ENCODE results near the gene CFAP161. TPM values are rescaled to one million over a fixed set of nuclear protein-coding genes. Genes with fewer than 3 reads are reported as not detected.

The CFAP161 gene
- total and polyA plus RNA-seq, 4 donors, result 0.75 to 0.84 TPM; not detected in 2

- Histone ChIP-seq H3K9ac (ENCODE audit: low read depth in 1 of 2, low read length in 2 of 2) (no peak overlapping the region), H3K27ac (ENCODE audit: low read depth in 1 of 2, low read length in 2 of 2) (no peak overlapping the region), H3K36me3 (ENCODE audit: control insufficient read depth in 4 of 4, insufficient read depth in 3 of 4, low read depth in 1 of 4, low read length in 3 of 4) (no peaks in the 10 kb centered on the region), H3K4me1 (ENCODE audit: control insufficient read depth in 4 of 4, insufficient read depth in 4 of 4, low read length in 3 of 4) (no peaks in the 10 kb centered on the region), H3K4me3 (ENCODE audit: low read depth in 1 of 3, low read length in 3 of 3) (no peak overlapping the region), H3K9me3 (ENCODE audit: control insufficient read depth in 4 of 4, low read length in 3 of 4) (no peaks in the 10 kb centered on the region), H3K27me3 (ENCODE audit: control insufficient read depth in 4 of 4, insufficient read depth in 4 of 4, low read length in 3 of 4) (peaks cover 0 to 7% (median 0%) of the 10 kb centered on the region in 4 donors)
- no peak for DNase-seq (ENCODE audit: low spot score)
- no peak for TF ChIP-seq HNF4G (IDR thresholded peaks at IDR 0.05)
- 64% methylated on average over 3 of the region's 3 CpGs for WGBS
Observed at GRCh38 chr15:81181220-81181619, 47.1 kb downstream of the CFAP161 start.

- H3K27ac ChIP-seq (ENCODE audit: low read depth in 1 of 2, low read length in 2 of 2), result no peak overlapping the region
- H3K36me3 ChIP-seq (ENCODE audit: control insufficient read depth in 4 of 4, insufficient read depth in 3 of 4, low read depth in 1 of 4, low read length in 3 of 4), result no peaks in the 10 kb centered on the region
- TF ChIP-seq HNF4G (IDR thresholded peaks at IDR 0.05) (no peak), GABPA (IDR thresholded peaks at IDR 0.05 in 1 of 2, conservative IDR thresholded peaks at IDR 0.05 in 1 of 2) (no peak), JUND (IDR thresholded peaks at IDR 0.05) (no peak), NR2F2 (IDR thresholded peaks at IDR 0.05) (no peak), REST (IDR thresholded peaks at IDR 0.05) (no peak), CTCF (IDR thresholded peaks at IDR 0.05; ENCODE audit: low read depth, low read length, missing input control) (no peak), FOXA1 (IDR thresholded peaks at IDR 0.05) (no peak), RAD21 (IDR thresholded peaks at IDR 0.05) (no peak), EGR1 (IDR thresholded peaks at IDR 0.05; ENCODE audit: low read depth in 2 of 2) (no peak), SP1 (IDR thresholded peaks at IDR 0.05) (no peak), YY1 (IDR thresholded peaks at IDR 0.05) (no peak), ATF3 (IDR thresholded peaks at IDR 0.05) (no peak), FOXA2 (IDR thresholded peaks at IDR 0.05) (no peak), TAF1 (conservative IDR thresholded peaks at IDR 0.05) (no peak), RXRA (IDR thresholded peaks at IDR 0.05) (no peak), MAX (IDR thresholded peaks at IDR 0.05) (no peak), ZBTB33 (IDR thresholded peaks at IDR 0.05) (no peak), HNF4A (conservative IDR thresholded peaks at IDR 0.05) (no peak)
- WGBS, result 50% methylated on average over 13 of the region's 13 CpGs
- no peaks in the 10 kb centered on the region for H3K4me1 ChIP-seq (ENCODE audit: control insufficient read depth in 4 of 4, insufficient read depth in 4 of 4, low read length in 3 of 4)
- peaks cover 0 to 7% (median 0%) of the 10 kb centered on the region in 4 donors for H3K27me3 ChIP-seq (ENCODE audit: control insufficient read depth in 4 of 4, insufficient read depth in 4 of 4, low read length in 3 of 4)
- no peaks in the 10 kb centered on the region for H3K9me3 ChIP-seq (ENCODE audit: control insufficient read depth in 4 of 4, low read length in 3 of 4)
- DNase-seq (ENCODE audit: low spot score), result no peak
- no peak overlapping the region for H3K4me3 ChIP-seq (ENCODE audit: low read depth in 1 of 3, low read length in 3 of 3)
- no peak overlapping the region for H3K9ac ChIP-seq (ENCODE audit: low read depth in 1 of 2, low read length in 2 of 2)
Observed at GRCh38 chr15:81182031-81182755, 48.1 kb downstream of the CFAP161 start.

All from liver (tissue), 9 donors.